ENCODE results near the gene LZTFL1. TPM values are rescaled to one million over a fixed set of nuclear protein-coding genes. Genes with fewer than 3 reads are reported as not detected.

The LZTFL1 gene
- total RNA-seq, 1 experiment from 2014 or later: 9.1 TPM

GRCh38 chr3:45798034-45798433 is 43.9 kb downstream of the LZTFL1 start:
- Mint-ChIP-seq H3K27ac (no peak overlapping the region), H3K4me3 (no peak overlapping the region), H3K36me3 (no peaks in the 10 kb centered on the region), H3K9me3 (no peaks in the 10 kb centered on the region), H3K4me1 (peaks cover 9% of the 10 kb centered on the region), H3K27me3 (ENCODE audit: low read depth) (peaks cover 61% of the 10 kb centered on the region)
- CTCF ChIA-PET: interaction anchor here (1.2 kb wide), 1 partner anchor 89 kb away, joined by 3 read pairs; no protein-coding TSS in a partner anchor
- POLR2A ChIA-PET: no interaction called here
- TF ChIP-seq NR3C1 (CRISPR knock-in tag; conservative IDR thresholded peaks at IDR 0.05; ENCODE audit: low read depth) (no peak), ZNF423 (CRISPR knock-in tag; IDR thresholded peaks at IDR 0.05) (no peak), PRDM15 (CRISPR knock-in tag; IDR thresholded peaks at IDR 0.05) (no peak), IRF2 (CRISPR knock-in tag; IDR thresholded peaks at IDR 0.05; ENCODE audit: borderline replicate concordance, low read depth) (no peak), TP53 (CRISPR knock-in tag; IDR thresholded peaks at IDR 0.05) (no peak), ATF6 (CRISPR knock-in tag; IDR thresholded peaks at IDR 0.05) (no peak)
- TF ChIP-seq, protein P1, sequence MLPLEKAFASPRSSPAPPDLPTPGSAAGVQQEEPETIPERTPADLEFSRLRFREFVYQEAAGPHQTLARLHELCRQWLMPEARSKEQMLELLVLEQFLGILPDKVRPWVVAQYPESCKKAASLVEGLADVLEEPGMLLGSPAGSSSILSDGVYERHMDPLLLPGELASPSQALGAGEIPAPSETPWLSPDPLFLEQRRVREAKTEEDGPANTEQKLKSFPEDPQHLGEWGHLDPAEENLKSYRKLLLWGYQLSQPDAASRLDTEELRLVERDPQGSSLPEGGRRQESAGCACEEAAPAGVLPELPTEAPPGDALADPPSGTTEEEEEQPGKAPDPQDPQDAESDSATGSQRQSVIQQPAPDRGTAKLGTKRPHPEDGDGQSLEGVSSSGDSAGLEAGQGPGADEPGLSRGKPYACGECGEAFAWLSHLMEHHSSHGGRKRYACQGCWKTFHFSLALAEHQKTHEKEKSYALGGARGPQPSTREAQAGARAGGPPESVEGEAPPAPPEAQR (CRISPR knock-in tag; IDR thresholded peaks at IDR 0.05): no peak
- TF ChIP-seq, protein P2, sequence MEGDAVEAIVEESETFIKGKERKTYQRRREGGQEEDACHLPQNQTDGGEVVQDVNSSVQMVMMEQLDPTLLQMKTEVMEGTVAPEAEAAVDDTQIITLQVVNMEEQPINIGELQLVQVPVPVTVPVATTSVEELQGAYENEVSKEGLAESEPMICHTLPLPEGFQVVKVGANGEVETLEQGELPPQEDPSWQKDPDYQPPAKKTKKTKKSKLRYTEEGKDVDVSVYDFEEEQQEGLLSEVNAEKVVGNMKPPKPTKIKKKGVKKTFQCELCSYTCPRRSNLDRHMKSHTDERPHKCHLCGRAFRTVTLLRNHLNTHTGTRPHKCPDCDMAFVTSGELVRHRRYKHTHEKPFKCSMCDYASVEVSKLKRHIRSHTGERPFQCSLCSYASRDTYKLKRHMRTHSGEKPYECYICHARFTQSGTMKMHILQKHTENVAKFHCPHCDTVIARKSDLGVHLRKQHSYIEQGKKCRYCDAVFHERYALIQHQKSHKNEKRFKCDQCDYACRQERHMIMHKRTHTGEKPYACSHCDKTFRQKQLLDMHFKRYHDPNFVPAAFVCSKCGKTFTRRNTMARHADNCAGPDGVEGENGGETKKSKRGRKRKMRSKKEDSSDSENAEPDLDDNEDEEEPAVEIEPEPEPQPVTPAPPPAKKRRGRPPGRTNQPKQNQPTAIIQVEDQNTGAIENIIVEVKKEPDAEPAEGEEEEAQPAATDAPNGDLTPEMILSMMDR (IDR thresholded peaks at IDR 0.05): no peak
- TF ChIP-seq, protein P3, sequence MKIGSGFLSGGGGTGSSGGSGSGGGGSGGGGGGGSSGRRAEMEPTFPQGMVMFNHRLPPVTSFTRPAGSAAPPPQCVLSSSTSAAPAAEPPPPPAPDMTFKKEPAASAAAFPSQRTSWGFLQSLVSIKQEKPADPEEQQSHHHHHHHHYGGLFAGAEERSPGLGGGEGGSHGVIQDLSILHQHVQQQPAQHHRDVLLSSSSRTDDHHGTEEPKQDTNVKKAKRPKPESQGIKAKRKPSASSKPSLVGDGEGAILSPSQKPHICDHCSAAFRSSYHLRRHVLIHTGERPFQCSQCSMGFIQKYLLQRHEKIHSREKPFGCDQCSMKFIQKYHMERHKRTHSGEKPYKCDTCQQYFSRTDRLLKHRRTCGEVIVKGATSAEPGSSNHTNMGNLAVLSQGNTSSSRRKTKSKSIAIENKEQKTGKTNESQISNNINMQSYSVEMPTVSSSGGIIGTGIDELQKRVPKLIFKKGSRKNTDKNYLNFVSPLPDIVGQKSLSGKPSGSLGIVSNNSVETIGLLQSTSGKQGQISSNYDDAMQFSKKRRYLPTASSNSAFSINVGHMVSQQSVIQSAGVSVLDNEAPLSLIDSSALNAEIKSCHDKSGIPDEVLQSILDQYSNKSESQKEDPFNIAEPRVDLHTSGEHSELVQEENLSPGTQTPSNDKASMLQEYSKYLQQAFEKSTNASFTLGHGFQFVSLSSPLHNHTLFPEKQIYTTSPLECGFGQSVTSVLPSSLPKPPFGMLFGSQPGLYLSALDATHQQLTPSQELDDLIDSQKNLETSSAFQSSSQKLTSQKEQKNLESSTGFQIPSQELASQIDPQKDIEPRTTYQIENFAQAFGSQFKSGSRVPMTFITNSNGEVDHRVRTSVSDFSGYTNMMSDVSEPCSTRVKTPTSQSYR (CRISPR knock-in tag; IDR thresholded peaks at IDR 0.05): no peak
- TF ChIP-seq, protein P4, sequence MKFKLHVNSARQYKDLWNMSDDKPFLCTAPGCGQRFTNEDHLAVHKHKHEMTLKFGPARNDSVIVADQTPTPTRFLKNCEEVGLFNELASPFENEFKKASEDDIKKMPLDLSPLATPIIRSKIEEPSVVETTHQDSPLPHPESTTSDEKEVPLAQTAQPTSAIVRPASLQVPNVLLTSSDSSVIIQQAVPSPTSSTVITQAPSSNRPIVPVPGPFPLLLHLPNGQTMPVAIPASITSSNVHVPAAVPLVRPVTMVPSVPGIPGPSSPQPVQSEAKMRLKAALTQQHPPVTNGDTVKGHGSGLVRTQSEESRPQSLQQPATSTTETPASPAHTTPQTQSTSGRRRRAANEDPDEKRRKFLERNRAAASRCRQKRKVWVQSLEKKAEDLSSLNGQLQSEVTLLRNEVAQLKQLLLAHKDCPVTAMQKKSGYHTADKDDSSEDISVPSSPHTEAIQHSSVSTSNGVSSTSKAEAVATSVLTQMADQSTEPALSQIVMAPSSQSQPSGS (CRISPR knock-in tag; IDR thresholded peaks at IDR 0.05; ENCODE audit: borderline replicate concordance, low read depth): no peak
- TF ChIP-seq, protein P5, sequence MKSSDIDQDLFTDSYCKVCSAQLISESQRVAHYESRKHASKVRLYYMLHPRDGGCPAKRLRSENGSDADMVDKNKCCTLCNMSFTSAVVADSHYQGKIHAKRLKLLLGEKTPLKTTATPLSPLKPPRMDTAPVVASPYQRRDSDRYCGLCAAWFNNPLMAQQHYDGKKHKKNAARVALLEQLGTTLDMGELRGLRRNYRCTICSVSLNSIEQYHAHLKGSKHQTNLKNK (CRISPR knock-in tag; IDR thresholded peaks at IDR 0.05): no peak
- TF ChIP-seq, protein P6, sequence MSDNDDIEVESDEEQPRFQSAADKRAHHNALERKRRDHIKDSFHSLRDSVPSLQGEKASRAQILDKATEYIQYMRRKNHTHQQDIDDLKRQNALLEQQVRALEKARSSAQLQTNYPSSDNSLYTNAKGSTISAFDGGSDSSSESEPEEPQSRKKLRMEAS (CRISPR knock-in tag; IDR thresholded peaks at IDR 0.05): no peak
- no peak for ATAC-seq
- DNase-seq (ENCODE audit: low spot score): no peak

Measured in WTC11 (cell line).